Fibroblast of lung (primary cell): Measurements from ENCODE around the gene FXN.

Experiments used
- CTCF ChIP-seq, 2 donors: IDR thresholded peaks in 1 of 2; conservative IDR thresholded peaks in 1 of 2; 1 replicate in 1 of 2; 2 replicates in 1 of 2; pipeline ENCODE4 v1.5.1; 2011 to 2012; ENCODE audit warnings: low read length in 2 of 2, control low read depth in 1 of 2, inconsistent platforms in 1 of 2, low read depth in 1 of 2, mild to moderate bottlenecking in 1 of 2
- EZH2 ChIP-seq: IDR thresholded peaks from 2 replicates; pipeline ENCODE4 v1.5.1; 2012; ENCODE audit warnings: low read length, control low read depth, mild to moderate bottlenecking; ENCODE audit errors: missing control alignments

- TF ChIP-seq CTCF (conservative IDR thresholded peaks at IDR 0.05 in 1 of 2, IDR thresholded peaks at IDR 0.05 in 1 of 2; ENCODE audit: low read depth in 1 of 2, low read length in 2 of 2) (no peak), EZH2 (no peak)
Observed at GRCh38 chr9:69107771-69108170, 72.2 kb downstream of the FXN start.
